ENCODE measurements around the gene CD84.

GRCh38 chr1:160522622-160523345 is 56.5 kb downstream of the CD84 start, which contains the start of gene SLAMF6:
- TF ChIP-seq CTCF (IDR thresholded peaks at IDR 0.05): no peak
- TF ChIP-seq POLR2A (IDR thresholded peaks at IDR 0.05): peak in 1 of 4 donors; percentile 64
